Subcutaneous abdominal adipose tissue (tissue), 5 donors: ENCODE results near the gene PCSK6.

Experiments
- H3K27ac ChIP-seq: one replicate; pipeline ENCODE4 v1.7.0; 2013; ENCODE audit warnings: low read depth, mild to moderate bottlenecking, inconsistent platforms, low read length, moderate library complexity
- H3K27me3 ChIP-seq, 5 donors: one replicate each; pipeline ENCODE4 v1.7.0; 2013; ENCODE audit warnings: low read length in 5 of 5, inconsistent platforms in 1 of 5; ENCODE audit not compliant: control insufficient read depth in 5 of 5, insufficient read depth in 4 of 5
- H3K36me3 ChIP-seq, 5 donors: one replicate each; pipeline ENCODE4 v1.7.0; 2013; ENCODE audit warnings: low read length in 5 of 5; ENCODE audit not compliant: control insufficient read depth in 5 of 5, insufficient read depth in 5 of 5
- H3K4me1 ChIP-seq, 5 donors: one replicate each; pipeline ENCODE4 v1.7.0; 2013; ENCODE audit warnings: low read length in 5 of 5, mild to moderate bottlenecking in 3 of 5, moderate library complexity in 1 of 5; ENCODE audit not compliant: control insufficient read depth in 5 of 5, insufficient read depth in 5 of 5
- H3K4me3 ChIP-seq, 5 donors: one replicate each; pipeline ENCODE4 v1.7.0; 2013; ENCODE audit warnings: low read length in 5 of 5, low read depth in 1 of 5
- H3K9ac ChIP-seq, 5 donors: one replicate each; pipeline ENCODE4 v1.7.0; 2013; ENCODE audit warnings: low read length in 5 of 5, mild to moderate bottlenecking in 4 of 5, moderate library complexity in 3 of 5
- H3K9me3 ChIP-seq, 5 donors: one replicate each; pipeline ENCODE4 v1.7.0; 2013; ENCODE audit warnings: low read length in 5 of 5; ENCODE audit not compliant: control insufficient read depth in 5 of 5
- donor health status: healthy.
- donor health status: healthy.
- donor health status: healthy.
- donor health status: healthy.
- donor health status: healthy.

Gene PCSK6

GRCh38 chr15:101264011-101264410, 225.5 kb downstream of the PCSK6 start:
- Histone ChIP-seq H3K9me3 (no peaks in the 10 kb centered on the region), H3K27me3 (no peaks in the 10 kb centered on the region), H3K27ac (no peak overlapping the region), H3K4me1 (peaks cover 7 to 29% (median 27%) of the 10 kb centered on the region in 5 donors), H3K36me3 (peaks cover 0 to 4% (median 1%) of the 10 kb centered on the region in 5 donors), H3K9ac (no peak overlapping the region), H3K4me3 (no peak overlapping the region)

- Histone ChIP-seq H3K9ac (no peak overlapping the region), H3K27ac (no peak overlapping the region)
Observed at GRCh38 chr15:101262551-101262950, 227.0 kb downstream of the PCSK6 start.

GRCh38 chr15:101258238-101259144, 231.0 kb downstream of the PCSK6 start:
- Histone ChIP-seq H3K4me1 (peaks cover 0 to 2% (median 0%) of the 10 kb centered on the region in 5 donors), H3K9ac (no peak overlapping the region)

More at GRCh38 chr15:101262551-101262950, 227.0 kb downstream of the PCSK6 start:
- no peaks in the 10 kb centered on the region for H3K27me3 ChIP-seq
- no peaks in the 10 kb centered on the region for H3K9me3 ChIP-seq
- H3K4me1 ChIP-seq: peaks cover 7 to 27% (median 22%) of the 10 kb centered on the region in 5 donors
- no peaks in the 10 kb centered on the region for H3K36me3 ChIP-seq
- H3K4me3 ChIP-seq: no peak overlapping the region

GRCh38 chr15:101256757-101257156, 232.8 kb downstream of the PCSK6 start:
- no peaks in the 10 kb centered on the region for H3K27me3 ChIP-seq

More at GRCh38 chr15:101258238-101259144, 231.0 kb downstream of the PCSK6 start:
- no peaks in the 10 kb centered on the region for H3K27me3 ChIP-seq
- H3K27ac ChIP-seq: no peak overlapping the region
- H3K36me3 ChIP-seq: no peaks in the 10 kb centered on the region
- no peaks in the 10 kb centered on the region for H3K9me3 ChIP-seq
- no peak overlapping the region for H3K4me3 ChIP-seq

GRCh38 chr15:101255615-101256241, 233.8 kb downstream of the PCSK6 start:
- Histone ChIP-seq H3K27me3 (no peaks in the 10 kb centered on the region), H3K36me3 (no peaks in the 10 kb centered on the region), H3K9ac (no peak overlapping the region), H3K27ac (no peak overlapping the region), H3K4me3 (no peak overlapping the region), H3K9me3 (no peaks in the 10 kb centered on the region), H3K4me1 (peaks cover 0 to 12% (median 10%) of the 10 kb centered on the region in 5 donors)

More at GRCh38 chr15:101256757-101257156, 232.8 kb downstream of the PCSK6 start:
- Histone ChIP-seq H3K9me3 (no peaks in the 10 kb centered on the region), H3K36me3 (no peaks in the 10 kb centered on the region), H3K4me3 (no peak overlapping the region), H3K9ac (no peak overlapping the region), H3K27ac (no peak overlapping the region), H3K4me1 (peaks cover 0 to 10% (median 8%) of the 10 kb centered on the region in 5 donors)

- no peaks in the 10 kb centered on the region for H3K9me3 ChIP-seq
- no peaks in the 10 kb centered on the region for H3K27me3 ChIP-seq
- H3K9ac ChIP-seq: no peak overlapping the region
- H3K4me3 ChIP-seq: no peak overlapping the region
- peaks cover 2 to 19% (median 17%) of the 10 kb centered on the region in 5 donors for H3K4me1 ChIP-seq
- no peaks in the 10 kb centered on the region for H3K36me3 ChIP-seq
- H3K27ac ChIP-seq: no peak overlapping the region
Observed at GRCh38 chr15:101255051-101255395, 234.5 kb downstream of the PCSK6 start.

- Histone ChIP-seq H3K4me3 (no peak overlapping the region), H3K27ac (no peak overlapping the region), H3K27me3 (no peaks in the 10 kb centered on the region), H3K9ac (no peak overlapping the region), H3K4me1 (peaks cover 6 to 24% (median 22%) of the 10 kb centered on the region in 5 donors), H3K9me3 (no peaks in the 10 kb centered on the region), H3K36me3 (no peaks in the 10 kb centered on the region)
Observed at GRCh38 chr15:101254157-101255050, 235.1 kb downstream of the PCSK6 start.
